NCI-H524 (cell line): ENCODE measurements around the gene ORAI2.
A peak's percentile ranks its signal among the peaks of the same experiment; 100 is the strongest.

ENCODE experiments used
- DNase-seq, 2 experiments: peaks; one replicate each; lab custom pipeline; 2025; lab: John Stamatoyannopoulos, UW

The ORAI2 gene

DNA sequence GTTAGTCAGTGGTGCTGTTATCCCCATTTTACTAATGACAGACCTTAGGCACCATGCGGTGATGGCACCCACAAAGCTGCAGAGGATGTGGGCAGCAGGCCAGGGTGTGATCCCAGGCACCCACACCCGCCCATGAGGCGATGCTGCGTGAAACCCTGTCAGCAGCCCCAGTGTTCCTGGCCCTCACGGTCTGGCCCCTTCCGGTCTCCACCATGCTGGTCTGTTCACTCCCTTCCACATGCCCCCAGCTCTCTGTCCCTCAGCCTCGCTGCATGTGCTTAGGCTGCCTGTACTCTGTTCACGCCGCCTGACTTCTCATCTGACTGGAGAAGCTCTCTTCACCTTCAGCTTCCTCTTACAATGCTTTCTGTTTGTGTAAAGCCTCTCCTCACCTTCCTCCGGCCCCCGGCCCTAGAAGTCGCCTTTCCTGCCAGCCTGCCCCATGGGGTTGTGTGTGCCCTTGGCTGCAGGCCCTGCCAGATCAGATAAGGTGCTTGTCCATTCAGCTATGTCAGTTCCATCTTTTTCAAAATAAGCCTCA is 17.6 kb upstream of the ORAI2 start:
- no peak for DNase-seq

DNA sequence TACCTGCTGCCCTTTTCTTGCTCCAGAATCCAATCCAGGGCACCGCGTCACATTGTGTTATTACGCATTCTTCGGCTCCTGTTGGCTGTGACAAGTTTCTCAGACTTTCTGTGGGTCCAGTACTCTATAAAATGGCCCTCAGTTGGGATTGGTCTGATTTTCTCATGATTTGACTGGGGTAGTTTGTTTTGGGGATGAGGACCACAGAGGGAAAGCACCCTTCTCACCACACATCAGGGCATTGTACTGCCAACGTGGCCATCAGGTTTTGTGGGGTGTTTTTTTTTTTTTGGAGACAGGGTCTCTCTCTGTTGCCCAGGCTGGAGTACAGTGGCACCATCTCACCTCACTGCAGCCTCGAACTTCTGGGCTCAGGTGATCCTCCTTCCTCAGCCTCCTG is 17.0 kb upstream of the ORAI2 start:
- DNase-seq = no peak

DNA sequence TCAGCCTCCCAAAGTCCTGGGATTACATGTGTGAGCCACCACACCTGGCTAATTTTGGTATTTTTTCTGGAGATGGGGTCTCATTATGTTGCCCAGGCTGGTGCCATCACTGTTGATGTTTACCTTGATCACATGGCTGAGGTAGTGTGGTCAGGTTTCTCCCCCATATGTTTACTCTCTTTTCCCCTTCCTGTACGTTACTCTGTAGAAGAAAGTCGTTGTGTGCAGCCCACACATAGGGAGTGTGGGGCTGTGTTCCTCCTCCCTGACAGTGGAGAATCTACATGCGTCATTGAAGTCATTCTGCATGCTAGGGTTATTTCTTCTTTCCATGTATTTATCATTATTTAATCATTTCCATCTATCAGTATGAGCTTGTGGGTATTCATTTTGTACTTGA is 16.3 kb upstream of the ORAI2 start:
- DNase-seq = no peak

DNA sequence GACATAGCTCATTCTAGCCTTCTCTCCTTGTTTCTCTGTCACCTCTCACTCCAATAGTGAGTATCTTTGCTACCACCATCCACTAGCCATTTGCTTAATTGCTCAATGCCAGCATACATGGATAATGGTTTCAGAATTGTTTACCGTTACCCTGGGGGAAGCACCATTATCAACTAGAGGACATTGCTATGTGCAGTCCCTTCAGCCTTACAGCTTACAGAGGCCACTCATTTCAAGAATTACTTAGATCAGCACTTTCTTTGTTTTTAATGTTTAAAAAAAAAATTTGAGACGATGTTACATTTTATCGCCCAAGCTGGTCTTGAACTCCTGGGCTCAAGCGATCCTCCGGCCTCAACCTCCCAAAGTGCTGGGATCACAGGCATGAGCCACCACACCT is 14.8 kb upstream of the ORAI2 start:
- DNase-seq = no peak

DNA sequence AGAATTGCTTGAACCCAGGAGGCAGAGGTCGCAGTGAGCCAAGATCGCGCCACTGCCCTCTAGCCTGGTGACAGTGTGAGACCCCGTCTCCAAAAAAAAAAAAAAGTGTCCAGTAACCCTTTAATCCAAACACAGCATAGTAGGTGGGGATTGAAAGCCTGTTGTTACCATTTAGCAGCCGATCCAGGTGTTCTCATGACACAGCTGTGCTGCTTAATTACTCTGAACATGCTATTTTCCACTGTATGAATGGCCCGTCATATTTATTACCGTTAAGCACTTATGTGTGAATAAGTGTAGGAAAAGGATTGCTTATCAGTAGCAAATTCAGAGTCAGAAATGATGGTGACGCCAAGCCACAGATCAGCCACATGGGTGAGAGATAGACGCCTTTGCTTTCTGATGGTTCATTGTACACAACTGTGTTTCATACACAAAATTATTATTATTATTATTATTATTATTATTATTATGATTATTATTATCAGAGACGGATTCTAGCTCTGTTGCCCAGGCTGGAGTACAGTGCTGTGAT is 11.6 kb upstream of the ORAI2 start:
- no peak for DNase-seq

DNA sequence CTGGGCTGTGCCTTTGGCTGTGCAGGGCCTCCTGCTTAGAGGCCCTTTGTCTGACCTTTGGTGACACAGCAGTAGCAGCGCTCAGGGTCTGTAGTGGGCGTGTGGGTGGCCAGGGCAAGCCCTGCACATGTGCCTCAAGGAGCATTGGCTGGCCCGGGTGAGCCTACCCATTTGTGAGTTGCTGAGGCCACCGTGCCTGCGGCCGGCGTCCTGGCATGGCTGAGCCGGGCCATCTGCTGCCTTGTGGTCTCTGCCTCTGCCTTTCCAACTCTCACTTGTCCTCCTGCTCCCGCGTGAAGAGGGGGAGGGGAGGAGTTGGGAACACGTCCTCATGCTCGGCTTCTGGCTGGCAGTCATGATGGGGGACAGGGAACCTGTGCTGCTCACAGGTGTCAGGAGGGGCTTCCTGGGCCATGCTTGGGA is 9.2 kb upstream of the ORAI2 start:
- DNase-seq = peak; percentile 67 to 80

DNA sequence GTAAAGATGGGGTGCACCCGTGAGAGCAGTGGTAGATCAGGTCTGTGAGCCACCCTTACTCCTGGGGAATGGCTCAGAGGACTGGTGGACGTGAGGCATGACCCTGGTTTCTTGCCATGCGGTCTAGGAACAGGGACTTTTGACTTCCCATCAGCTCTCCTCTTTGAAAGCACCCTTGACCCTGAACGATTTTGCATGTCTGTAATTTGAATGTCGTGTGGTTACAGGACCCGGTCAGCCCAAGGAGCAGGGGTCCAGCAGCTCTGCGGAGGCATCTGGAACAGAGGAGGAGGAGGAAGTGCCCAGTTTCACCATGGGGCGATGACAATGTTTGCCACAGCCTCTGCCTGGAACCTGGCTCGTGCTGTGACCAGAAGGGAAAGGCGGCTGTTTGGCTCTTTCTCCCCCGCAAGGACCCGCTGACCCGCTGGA is 8.6 kb upstream of the ORAI2 start:
- no peak for DNase-seq

DNA sequence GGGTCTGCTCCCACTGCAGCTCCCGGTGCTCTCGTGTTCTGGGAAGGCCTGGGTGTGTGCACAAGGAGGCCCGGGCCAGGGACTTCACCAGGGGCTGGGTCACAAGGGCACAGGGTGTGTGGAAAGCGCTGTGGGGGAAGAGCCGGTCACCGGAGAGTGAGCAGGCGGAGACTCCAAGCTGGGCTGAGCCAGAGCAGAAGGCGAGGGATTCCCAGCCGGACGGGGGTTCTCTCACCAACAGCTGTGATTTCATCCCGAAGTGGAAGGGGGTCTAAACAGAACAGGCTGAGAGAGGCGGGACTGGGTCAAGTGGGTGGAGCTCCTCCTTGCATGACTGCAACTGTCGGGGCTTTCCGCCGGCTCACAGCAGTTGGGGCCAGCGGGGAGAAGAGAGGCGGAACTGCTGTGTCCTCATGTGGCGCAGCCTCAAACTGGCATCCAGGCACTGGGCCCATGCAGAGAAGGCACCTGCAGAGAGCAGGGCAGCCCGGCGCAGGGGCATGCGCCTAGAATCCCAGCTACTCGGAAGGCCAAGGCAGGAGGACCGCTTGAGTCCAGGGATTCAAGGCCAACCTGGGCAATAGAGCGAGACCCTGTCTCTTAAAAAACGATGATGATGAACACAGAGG is 7.6 kb upstream of the ORAI2 start:
- DNase-seq = peak; percentile 58 to 93

DNA sequence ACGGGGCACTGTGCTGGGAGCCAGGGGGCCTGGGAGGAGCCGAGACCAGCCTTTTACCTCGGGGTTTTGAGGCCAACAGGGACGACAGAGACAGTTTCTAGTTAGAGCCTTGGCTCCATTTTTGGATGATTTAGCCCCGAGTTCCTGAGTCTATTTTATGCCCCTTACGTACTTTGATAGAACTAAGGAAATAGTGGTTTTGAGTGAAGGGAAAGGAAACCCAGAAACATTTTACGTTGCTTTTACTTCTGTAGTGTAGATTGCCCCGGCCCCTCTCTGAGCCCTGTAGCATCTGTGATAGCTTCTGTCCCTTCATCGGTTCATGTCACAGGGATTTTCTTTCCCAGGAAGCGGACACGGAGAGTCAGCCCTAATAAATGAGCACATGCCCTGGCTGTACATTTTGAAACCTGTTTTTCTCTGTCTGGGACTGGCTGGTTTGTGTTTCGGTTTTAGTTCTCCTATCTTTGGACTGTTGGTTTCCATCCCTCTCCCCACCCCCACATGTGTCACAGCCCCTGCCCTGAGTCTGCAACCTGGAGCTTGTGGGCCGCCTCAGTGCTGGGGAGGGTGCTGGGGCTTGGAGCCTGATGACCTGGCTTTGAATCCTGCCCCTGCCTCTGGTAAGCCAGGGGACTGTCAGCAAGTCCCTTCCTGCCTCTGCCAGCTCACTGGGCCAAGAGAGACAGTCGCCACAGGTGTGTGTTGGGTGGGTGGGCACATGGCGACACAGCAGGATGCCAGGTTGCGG is 6.9 kb upstream of the ORAI2 start:
- no peak for DNase-seq

DNA sequence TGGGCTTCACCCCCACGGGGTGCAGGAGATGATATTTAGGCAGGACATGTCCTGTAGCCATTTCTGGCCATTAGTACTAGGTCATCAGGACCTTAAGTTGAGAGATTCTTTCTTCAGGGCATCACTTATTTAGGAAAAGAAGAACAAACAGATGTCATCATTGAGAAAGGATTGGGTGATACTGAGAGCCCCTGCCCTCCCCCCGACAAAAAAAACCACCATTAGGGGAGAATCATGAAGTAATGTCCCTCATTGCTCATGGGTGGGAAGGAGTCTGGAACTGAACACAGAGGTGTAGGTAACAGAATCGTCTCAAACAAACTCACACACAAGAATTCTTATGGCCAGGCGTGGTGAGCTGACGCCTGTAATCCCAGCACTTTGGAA is 6.4 kb upstream of the ORAI2 start:
- DNase-seq = no peak

DNA sequence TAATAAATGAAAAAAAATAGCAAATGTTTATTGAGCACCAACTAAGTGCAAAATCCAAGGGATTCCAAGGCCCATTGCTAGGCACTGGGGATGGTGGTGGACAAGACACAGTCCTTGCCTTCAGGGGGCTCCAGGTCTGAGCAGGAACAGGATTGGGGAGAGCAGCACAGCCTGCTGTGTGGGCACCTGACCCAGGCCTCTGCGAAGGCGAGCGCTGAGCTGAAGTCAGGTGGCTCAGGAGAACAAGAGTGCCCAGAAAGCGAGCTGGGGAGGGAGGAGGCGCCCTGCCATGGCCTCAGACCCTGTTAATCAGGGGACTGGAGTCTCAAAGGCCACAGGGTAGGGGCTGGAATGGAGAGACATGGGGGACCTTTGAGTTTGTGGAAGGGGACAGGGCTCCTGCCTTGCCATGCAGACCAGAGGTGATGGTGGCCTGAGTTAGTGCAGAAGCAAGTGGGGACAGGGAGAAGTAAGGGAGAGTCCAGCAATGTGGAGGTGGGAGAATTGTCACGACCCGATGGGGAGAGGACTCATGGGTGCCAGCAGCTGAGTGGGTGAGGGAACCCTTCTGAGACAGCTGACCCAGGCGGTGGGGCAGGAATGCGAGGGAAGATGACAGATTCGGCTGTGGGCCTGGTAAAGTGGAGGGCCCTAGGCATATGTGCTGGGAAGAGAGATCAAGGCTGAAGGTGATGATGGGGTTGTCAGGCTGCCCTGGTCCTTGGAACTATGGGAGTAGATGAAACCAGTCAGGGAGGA is 4.1 kb upstream of the ORAI2 start:
- DNase-seq = no peak

DNA sequence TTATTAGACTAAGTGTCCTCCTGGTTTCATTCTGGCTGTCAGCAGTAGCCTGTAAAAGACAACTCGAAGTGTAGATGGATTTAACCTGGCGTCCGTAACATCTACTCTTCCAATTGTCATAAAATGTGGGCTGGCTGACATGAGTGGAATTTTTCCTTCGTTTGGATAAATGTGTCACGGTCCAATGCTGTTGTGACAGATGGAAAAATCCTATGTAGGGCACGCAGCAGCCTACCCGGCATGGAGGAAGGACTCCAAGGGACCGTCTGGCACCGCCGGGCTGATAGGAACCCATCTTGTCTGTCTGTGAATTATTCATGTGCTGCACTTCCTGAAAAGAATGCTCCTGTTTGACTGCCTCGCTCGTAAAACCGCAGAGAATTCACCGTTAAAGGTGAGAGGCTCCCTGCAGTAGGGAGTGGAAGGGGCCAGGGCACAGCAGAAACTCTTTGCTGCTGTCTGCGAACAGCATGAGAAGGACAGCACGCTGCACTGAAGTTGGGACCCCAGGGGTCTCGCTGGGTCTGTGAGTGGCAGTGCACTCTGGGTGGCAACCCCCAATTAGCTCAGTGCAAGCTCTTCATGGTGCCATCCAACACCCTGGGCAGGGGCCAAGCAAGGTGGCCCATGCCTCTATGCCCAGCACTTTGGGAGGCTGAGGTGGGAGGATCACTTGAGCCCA is 1.6 kb upstream of the ORAI2 start:
- DNase-seq = peak; percentile 67 to 83

DNA sequence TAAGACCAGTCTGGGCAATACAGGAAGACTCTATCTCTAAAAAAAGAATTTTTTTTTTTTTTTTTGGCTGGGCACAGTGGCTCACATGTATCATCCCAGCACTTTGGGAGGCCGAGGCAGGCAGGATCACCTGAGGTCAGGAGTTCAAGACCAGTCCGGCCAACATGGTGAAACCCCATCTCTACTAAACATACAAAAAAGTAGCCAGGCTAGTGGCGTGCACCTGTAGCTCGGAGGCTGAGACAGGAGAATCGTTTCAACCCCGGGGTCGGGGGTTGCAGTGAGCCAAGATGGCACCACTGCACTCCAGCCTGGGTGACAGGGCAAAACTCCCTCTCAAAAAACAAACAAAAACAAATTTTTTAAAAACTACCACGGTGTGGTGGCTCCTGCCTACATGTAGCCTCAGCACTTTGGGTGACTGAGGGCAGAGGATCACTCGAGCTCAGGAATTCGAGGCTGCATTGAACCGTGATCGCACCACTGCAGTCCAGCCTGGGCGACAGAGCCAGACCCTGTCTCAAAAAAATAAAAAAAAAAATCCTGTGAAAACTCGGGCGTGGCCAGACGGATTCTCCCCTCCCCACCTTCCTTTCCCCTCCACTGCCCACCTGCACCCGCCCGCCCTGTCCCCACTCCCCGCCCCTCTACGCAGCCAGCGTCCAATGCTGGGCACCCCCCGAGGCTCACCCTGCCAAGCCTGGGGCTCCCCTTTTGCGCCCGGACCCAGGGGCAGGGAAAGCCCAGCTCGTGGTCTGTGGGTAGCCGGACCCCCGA is 745 bp upstream of the ORAI2 start:
- no peak for DNase-seq

DNA sequence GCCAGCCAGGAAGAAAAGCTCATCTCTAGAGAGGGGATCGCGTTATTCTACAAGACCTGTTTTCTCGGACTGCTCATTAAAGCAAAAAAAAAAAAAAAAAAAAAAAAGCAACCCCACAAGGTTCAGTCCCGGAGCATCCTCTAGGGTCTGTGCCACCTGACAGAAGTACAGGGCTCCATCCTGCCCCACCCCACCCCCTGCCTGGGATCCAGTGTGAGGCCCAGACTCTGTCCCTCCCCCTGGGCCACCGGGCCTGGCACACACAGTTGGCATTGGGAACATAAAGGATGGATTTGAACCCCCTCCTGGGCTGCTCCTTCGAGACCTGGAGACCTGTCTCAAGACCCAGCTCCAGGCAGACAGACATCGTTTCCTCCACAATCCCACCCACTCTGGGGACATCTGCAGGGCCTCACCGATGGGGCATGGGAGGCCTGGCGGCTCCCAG is 688 bp downstream of the ORAI2 start:
- DNase-seq = no peak

DNA sequence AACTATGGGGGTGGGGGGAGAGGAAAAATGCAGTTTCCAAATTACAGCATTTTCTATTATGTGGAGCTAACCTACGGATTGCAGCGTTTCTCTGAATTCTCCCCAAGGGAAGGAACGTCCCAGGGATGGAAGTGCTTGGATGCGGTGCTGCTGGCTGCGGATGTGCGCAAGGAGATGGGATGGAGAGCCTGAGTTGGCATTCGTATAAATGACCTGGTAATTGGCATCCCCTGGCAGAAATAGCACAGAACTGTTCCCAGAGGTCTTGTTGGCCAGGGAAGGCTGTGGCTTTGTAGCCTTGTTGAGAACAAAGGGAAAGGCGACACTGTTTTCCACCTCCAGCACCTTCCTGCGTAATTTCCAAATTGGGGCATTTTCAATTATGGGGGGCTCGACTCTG is 2.7 kb downstream of the ORAI2 start:
- no peak for DNase-seq

DNA sequence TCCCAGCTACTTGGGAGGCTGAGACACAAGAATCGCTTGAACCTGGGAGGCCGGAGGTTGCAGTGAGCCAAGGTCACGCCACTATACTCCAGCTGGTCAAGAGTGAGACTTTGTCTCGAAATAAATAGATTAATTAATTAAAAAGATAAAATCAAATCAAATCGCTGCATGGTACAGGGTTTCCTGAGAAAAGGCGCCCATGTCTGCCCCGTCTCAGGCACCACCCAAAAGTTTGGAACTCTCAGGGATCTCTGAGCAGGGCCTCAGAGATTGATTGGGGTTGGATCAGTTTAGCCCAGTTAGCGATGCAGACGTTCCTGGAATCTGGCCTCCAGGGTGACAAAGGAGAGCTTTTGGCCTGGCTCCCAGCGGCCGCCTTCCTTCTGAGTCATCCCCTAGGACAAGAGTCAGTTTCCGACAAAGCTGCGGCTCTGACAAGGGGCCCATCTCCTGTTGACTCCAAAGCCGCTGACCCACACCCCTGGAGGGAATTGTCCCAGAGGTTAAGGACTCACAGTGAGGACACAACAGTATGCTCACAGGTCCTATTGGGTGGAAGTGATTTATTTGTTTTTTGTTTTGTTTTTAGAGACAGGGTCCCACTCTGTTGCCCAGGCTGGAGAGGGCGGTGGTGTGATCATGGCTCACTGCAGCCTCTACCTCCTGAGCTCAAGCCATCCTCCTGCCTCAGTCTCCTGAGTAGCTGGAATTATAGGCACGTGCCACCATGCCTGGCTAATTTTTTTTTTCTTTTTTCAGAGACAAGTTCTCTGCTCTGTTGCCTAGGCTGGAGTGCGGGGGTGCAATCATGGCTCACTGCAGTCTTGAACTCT is 6.8 kb downstream of the ORAI2 start:
- no peak for DNase-seq

DNA sequence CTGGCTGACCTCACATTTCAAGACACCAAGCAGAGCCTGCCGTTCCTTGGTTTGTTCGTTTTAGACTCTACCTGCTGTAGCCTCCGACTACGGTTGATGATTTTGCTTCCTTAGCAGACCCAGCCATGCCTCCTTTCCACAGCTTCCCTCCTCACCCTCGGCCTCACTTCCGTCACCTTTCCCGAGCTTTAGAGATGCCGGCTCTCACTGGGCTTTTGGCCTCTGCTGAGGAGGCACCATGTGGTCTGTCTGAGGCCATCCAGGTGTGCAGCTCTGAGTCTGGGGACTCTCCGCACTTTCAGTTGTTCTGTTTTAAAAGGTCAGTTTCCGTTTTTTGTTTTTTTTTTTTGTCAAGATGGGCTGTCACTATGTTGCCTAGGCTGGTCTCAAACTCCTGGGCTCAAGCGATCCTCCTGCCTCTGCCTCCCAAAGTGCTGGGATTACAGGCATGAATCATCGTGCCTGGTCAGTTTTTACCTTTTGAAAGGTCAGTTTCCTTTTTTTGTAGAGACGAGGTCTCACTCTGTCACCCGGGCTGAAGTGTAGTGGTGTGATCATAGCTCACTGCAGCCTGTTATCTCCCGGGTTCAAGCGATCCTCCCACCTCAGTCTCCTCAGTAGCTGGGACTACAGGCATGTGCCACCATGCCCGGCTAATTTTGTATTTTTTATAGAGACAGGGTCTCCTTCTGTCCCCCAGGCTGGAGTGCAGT is 11.7 kb downstream of the ORAI2 start:
- DNase-seq = no peak

DNA sequence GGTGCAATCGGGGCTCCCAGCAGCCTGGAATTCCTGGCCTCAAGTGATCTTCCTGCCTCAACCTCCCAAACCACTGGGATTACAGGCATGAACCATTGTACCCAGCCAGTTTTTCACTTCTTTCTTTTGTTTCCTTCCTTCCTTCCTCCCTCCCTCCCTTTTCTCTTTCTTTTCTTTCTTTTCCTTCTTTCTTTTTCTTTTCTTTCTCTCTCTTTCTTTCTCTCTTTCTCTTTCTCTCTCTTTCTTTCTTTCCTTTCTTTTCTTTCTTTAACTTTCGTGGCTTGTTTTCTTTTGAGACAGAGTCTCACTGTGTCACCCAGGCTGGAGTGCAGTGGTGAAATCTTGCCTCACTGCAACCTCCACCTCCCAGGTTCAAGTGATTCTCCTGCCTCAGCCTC is 12.3 kb downstream of the ORAI2 start:
- DNase-seq = no peak

DNA sequence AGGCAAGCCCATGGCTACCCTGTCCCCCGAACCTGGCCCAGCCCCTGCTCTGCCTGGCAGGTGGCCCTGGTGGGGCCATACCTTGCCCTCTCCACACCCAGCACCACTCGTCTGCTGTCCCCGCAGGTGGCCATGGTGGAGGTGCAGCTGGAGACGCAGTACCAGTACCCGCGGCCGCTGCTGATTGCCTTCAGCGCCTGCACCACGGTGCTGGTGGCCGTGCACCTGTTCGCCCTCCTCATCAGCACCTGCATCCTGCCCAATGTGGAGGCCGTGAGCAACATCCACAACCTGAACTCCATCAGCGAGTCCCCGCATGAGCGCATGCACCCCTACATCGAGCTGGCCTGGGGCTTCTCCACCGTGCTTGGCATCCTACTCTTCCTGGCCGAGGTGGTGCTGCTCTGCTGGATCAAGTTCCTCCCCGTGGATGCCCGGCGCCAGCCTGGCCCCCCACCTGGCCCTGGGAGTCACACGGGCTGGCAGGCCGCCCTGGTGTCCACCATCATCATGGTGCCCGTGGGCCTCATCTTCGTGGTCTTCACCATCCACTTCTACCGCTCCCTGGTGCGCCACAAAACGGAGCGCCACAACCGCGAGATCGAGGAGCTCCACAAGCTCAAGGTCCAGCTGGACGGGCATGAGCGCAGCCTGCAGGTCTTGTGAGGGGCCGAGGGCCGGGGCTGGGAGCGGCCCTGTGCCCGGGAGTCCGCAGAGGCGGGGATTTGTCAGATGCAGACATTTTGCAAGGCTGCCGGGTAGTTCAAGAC is 13.2 kb downstream of the ORAI2 start:
- DNase-seq = no peak
